ENCODE results near the gene PFDN1. TPM values are rescaled to one million over a fixed set of nuclear protein-coding genes. Genes with fewer than 3 reads are reported as not detected.

PFDN1 gene
- total and polyA plus RNA-seq, 9 of the 15 experiments (the other 6 are each of a cell fraction or from before 2014, with no cell fraction given) = 45.5 to 215 (median 78.0) TPM

DNA sequence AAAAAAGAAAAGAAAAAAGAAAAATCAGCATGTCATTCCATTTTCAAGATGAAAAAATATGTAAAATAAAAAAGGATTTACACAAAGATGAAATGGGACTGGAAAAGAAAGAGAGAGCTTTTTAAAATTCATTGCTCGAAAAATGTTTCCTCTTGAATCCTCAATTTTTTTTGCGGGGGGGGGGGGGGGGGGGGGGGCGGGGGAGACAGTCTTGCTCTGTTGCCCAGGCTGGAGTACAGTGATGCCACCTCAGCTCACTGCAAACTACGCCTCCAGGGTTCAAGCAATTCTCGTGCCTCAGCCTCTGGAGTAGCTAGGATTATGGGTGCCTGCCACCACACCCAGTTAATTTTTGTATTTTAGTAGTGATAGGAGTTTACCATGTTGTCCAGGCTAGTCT is 16.5 kb downstream of the PFDN1 start (continued):
- no peak for TF ChIP-seq CHCHD3 (CRISPR knock-in tag; IDR thresholded peaks at IDR 0.05)

DNA sequence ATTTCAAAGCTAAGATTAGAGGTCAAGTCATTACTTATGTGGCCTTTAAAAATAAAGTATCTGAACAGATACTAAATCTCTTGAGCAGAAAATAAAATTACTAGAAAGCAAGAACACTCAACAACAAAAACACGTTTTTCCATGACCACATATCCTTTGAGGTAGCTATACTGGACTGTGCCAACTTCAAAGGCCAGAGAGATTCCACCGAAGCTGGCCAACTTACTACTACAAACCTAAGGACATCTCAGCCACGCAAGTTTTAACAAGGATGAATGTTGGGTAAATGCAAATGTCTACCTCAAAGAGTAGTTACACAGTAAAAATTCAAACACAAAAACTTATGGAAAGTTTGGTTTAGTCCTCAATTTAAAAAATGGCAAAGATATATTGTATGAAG is 18.9 kb downstream of the PFDN1 start:
- Histone ChIP-seq H4K20me1 (replicated peaks; ENCODE audit: control insufficient read depth, insufficient read depth, low read length) (no peaks in the 10 kb centered on the region), H3K4me3 (no peak overlapping the region), H3K9me3 (replicated peaks; ENCODE audit: control insufficient read depth, insufficient read depth, low read depth, low read length) (no peaks in the 10 kb centered on the region), H3K4me1 (replicated peaks in 1 of 2; ENCODE audit: control insufficient read depth in 2 of 2, insufficient read depth in 2 of 2, low read length in 2 of 2) (0 out of 5 replicates have a peak, but pooled peaks cover 0 to 3% of the 10 kb centered on the region in 2 experiments), H3K9me1 (ENCODE audit: control insufficient read depth, insufficient read depth, low read length) (no peaks in the 10 kb centered on the region), H3K36me3 (ENCODE audit: control insufficient read depth, insufficient read depth, low read length) (peaks cover 9% of the 10 kb centered on the region; the same call in 2 of the 3 replicates), H2AFZ (ENCODE audit: low read depth, low read length) (no peak overlapping the region), H3K27ac (ENCODE audit: extremely low read depth, low read depth, low read length) (no peak overlapping the region), H3K9ac (ENCODE audit: insufficient read depth in 1 of 2, low read depth in 2 of 2, low read length in 2 of 2) (no peak overlapping the region), H3K4me2 (ENCODE audit: insufficient read depth, low read length) (no peak overlapping the region), H3K79me2 (ENCODE audit: control insufficient read depth, insufficient read depth, low read length) (peaks cover 43% of the 10 kb centered on the region), H3K27me3 (ENCODE audit: control insufficient read depth in 2 of 2, insufficient read depth in 2 of 2, low read length in 2 of 2) (no peaks in the 10 kb centered on the region)
- in situ Hi-C loops (cut with MboI) (no loop called here), intact Hi-C loops (cut with micrococcal nuclease) (no loop called here)
- BruUV-seq (replicated peaks) = no TSS peak
- ChIA-PET CTCF (ENCODE audit: low intra/inter-chr PET ratio) (no interaction called here), POLR2A (interaction anchor here (0.6 kb wide), 2 partner anchors 23 to 48 kb away, joined by 3 read pairs; no protein-coding TSS in a partner anchor)
- WGBS (ENCODE audit: insufficient coverage, low coverage, missing lambda C conversion rate) = 61% methylated on average over 3 of the region's 3 CpGs
- ATAC-seq (no peak), DNase-seq (ENCODE audit: extremely low read depth in 1 of 4, low spot score in 3 of 4) (no peak), FAIRE-seq (no peak)
- TF ChIP-seq, protein P1, sequence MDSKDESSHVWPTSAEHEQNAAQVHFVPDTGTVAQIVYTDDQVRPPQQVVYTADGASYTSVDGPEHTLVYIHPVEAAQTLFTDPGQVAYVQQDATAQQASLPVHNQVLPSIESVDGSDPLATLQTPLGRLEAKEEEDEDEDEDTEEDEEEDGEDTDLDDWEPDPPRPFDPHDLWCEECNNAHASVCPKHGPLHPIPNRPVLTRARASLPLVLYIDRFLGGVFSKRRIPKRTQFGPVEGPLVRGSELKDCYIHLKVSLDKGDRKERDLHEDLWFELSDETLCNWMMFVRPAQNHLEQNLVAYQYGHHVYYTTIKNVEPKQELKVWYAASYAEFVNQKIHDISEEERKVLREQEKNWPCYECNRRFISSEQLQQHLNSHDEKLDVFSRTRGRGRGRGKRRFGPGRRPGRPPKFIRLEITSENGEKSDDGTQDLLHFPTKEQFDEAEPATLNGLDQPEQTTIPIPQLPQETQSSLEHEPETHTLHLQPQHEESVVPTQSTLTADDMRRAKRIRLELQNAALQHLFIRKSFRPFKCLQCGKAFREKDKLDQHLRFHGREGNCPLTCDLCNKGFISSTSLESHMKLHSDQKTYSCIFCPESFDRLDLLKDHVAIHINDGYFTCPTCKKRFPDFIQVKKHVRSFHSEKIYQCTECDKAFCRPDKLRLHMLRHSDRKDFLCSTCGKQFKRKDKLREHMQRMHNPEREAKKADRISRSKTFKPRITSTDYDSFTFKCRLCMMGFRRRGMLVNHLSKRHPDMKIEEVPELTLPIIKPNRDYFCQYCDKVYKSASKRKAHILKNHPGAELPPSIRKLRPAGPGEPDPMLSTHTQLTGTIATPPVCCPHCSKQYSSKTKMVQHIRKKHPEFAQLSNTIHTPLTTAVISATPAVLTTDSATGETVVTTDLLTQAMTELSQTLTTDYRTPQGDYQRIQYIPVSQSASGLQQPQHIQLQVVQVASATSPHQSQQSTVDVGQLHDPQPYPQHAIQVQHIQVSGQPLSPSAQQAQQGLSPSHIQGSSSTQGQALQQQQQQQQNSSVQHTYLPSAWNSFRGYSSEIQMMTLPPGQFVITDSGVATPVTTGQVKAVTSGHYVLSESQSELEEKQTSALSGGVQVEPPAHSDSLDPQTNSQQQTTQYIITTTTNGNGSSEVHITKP (IDR thresholded peaks at IDR 0.05; ENCODE audit: partially characterized antibody) = peak; percentile 21
- no peak for TF ChIP-seq ZNF165 (CRISPR knock-in tag; IDR thresholded peaks at IDR 0.05; ENCODE audit: borderline replicate concordance)

All from K562 (cell line).